ENCODE data around the gene ABCA10.

ABCA10 gene

GRCh38 chr17:69164206-69164605, 64.4 kb downstream of the ABCA10 start:
- no peak for DNase-seq

DNA sequence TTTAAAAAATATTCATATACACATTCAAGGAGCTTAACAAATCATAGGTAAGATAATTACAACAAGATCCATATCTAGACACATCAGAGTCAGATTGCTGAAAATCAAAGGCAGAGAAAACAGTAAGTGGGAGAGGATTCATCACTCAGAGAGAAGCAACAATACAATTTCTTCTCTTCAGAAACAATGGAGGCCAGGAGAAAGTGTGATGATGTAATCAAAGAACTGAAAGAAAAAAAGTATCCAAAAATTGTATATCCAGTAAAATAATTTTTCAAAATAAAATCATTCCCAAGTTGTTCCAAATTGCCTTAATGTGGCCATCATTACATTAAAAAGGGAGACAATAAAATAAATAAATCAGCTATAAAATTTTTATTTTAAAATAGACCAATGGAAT, 69.2 kb downstream of the ABCA10 start:
- no peak for DNase-seq

GRCh38 chr17:69154267-69154666, 74.4 kb downstream of the ABCA10 start:
- DNase-seq, result no peak

DNA sequence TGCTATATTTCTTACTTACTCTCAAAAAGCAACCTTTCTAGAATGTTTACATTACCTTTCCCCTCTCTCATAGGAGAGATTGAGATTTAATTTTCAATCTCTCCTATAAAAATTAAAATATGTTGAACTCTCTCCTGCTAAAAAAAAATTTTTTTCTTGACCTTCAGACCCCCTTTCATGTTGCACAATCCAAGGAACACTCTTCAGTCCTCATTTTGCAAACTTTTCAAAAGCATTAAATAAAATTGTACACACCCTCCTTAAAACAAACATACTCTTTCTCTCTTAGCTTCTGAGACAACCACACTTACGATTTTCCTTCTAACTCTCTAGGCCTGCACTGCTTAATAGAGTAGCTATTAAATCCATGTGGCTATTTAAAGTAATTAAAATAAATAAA, 78.3 kb downstream of the ABCA10 start:
- DNase-seq, result no peak

DNA sequence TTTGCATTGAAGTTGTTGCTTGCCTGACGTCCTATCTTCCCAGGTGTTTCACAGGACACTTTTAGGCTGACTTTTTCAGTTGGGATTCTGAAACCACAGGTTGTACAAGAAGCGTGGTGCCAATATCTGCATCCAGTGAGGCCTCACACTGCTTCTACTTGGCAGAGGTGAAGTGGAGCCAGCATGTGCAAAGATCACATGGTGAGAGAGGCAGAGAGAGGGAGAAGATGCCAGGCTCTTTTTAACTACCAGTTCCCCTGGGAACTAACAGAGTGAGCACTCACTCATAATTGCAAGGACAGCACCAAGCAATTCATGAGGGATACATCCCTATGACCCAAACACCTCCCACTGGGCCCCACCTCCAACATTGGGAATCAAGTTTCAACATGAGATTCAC, 81.2 kb downstream of the ABCA10 start:
- no peak for DNase-seq

GRCh38 chr17:69144331-69145255, 84.0 kb downstream of the ABCA10 start:
- DNase-seq, result no peak

DNA sequence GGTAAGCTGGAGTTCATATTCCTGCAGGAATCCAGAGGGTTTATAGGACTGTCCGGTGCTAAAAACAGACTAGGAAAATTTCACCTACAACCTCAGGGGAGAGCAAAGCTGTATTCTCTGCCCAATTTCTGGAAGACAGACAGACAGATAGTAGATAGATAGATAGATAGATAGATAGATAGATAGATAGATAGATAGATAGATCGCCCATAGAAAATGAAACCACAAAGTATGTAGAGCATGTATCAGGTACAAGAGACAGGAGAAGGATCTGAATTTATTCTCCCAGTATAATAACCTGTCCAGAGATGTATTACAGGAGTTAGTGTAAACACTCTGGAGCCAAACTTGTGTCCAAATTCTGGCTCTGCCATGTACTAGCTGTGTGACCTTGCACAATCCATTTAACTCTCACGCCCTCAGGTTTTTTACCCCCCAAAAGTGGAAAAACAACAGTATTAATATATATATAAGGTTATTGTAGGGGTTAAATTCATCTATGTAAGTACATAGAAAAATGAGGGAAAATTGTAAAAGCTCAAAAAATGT, 84.9 kb downstream of the ABCA10 start:
- DNase-seq, result no peak

- DNase-seq, result no peak
Observed at GRCh38 chr17:69143151-69143550, 85.5 kb downstream of the ABCA10 start.

DNA sequence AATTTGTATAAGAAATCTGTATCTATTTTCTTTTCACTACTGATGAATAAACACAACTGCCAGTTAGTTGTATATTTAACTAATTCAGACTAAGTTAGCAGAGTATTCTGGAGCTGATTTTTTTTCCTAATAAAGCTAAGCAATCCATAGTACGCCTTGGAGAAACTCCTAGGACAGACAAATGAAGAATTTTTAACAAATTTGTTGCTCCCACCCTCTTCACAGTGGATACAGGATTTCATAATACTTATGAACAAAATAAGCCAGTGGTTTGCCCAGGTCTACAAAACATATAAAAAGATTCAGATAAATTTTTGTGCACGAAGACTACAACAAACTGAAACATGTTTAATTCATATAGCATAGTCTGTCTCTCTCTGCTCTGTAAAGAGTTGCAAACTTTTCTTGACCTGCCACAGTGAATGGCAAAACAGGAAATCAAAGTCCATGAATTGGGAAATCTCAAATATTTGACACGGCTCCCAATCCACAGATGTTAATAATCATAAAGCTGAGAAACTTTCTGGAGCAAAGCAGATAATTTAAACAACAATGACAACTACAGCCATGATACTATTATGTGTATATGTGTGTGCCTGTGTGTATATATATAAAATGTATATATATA, 86.3 kb downstream of the ABCA10 start:
- no peak for DNase-seq

DNA sequence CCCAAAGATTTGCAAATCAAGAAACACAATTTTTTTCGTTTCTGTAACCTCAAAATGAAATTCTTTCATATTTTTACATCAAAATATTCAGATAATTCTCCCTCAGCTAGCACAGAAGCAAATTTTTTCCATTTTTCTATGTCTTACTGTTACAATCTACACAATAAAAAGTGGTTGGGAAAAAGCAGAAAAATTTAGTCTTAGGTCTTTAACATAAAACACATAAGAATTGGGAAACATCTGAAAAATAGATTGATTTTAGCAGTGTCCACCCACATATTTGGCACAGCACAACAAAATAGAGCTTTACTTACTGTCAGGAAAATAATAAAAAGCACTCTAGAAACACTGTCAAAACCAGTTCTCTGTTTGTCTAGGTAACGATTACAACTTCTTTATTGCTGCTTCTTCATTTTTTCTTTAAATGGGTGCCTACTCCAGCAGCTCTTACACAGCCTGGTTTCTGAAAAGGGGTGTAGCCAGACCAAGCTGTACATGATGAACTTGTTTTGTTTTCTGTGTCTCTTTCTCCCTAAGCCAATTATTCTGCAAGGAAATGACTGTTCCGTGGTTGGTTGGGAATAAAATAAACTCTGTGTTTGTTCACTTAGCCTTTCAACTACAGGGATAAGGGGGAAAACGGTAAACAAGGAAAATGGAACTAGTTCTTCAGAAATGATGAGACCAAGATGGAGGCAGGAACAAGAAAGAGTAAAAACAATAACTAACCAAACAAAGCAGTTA, 87.0 kb downstream of the ABCA10 start, which contains the start of gene ABCA6:
ABCA6 (minus strand) TSS at position 465 of the 744 bp plus-strand sequence. CDS start 1,192 bp downstream, outside the sequence.
- DNase-seq, result no peak

- no peak for DNase-seq
Observed at GRCh38 chr17:69134112-69134511, 94.5 kb downstream of the ABCA10 start.

GRCh38 chr17:69130627-69131296, 97.9 kb downstream of the ABCA10 start:
- DNase-seq, result no peak

- no peak for DNase-seq
Observed at GRCh38 chr17:69123626-69124025, 105.0 kb downstream of the ABCA10 start.

DNA sequence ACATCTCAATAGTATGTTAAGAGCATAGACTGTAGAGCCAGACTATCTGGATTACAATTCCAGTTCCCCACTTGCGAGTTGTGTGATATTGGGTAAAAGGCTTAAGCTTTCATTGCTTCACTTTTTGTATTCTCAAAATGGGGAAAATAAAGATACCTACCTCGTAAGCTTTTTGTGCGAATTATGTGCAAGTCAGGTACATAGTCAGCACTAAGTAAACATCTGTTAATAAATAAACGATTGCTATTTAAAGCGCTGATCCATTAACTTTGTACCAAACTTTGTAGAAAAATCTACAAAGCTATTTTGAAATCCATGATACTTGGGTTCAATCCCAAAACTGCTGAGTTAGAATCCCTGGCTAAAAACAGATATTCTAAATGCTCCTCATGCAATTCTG, 106.6 kb downstream of the ABCA10 start:
- no peak for DNase-seq

DNA sequence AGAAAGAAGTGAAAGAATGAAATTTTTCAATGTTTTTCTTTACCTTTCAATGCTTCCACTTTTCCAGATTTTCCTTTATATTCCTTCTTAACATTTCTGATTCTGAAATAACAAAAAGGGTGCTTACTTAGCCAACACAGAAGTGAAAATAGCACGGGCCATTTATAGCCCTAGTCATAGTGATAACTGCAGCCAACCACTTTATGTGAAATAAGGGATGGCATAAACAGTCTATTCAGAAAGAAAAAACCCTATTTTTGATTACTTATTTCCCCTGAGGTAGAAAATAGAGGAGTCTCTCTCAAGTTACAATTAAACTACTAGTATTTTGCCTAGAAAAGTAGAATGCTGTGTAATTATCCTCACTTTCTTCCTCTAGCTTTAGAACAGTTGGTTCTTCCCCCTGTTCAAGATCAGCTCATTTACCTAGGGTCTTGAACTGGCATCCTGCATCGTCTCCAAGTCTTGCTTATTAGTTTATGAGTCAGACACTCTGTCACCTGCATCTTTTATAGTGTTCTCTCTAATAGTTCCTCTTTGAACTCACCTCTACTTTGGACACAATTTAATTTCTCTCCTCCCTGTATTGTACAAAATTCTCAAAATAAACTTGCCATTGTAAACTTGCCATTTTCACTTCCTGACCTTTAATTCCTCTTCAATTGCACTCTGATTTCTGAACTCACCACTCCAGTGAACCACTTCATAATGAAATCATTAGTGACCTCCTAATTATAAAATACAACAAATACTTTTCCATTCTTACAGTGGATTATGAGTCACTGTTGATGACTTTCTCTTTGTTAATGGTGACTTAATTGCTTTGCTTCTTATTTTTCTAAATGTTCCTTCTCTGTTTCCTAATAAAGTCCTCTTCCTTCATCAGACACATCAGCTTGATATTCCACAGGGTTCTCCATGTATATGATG, 110.5 kb downstream of the ABCA10 start:
- no peak for DNase-seq

DNA sequence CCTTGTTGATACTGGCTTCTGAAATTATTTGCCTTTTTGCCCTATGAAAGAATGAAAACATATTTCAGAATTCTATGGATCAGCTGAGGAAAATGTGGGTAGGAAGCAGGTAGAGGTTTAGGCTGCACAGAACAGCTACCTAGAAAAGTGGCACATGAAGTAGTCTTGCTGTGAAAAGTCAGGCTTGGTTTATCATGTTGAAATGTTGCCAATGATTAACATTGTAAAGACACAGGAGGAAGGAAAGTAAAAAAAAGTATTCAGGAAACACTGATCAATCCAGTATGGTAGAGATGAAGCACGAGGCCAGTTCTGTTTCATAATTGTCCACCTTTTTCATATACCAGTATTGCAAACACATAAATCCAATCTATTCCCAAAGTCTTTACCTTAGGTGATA, 116.8 kb downstream of the ABCA10 start:
- no peak for DNase-seq

DNA sequence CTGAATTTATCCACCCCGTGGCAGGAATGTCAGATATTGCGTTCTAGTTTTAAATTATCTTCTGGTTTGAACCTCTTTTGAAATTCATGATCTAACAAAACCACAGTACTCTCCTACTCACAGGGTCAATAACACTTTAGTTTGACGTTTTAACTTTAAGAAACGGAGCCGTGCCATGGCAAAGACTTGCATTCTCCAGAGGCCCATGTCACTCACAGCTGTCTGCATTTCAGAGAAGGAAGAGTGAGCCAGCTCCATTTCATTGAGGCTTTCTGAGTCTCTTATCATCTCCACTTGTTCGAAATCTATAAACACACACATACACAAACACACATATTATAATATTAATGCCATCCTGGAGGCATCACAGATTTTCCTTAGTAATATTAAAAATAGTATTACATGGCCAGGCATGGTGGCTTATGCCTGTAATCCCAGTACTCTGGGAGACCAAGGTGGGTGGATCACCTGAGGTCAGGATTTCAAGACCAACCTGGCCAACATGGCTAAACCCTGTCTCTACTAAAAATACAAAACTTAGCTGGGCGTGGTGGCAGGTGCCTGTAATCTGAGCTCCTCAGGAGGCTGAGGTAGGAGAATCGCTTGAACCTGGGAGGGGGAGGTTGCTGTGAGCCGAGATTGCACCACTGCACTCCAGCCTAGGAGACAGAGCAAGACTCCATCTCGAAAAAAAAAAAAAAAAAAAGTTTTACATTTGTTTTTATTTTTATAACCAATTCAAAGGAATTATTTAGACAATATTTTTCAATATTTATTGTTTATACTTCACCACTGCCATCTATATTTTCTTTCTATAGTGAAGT, 122.5 kb downstream of the ABCA10 start:
- DNase-seq, result no peak

GRCh38 chr17:69103557-69104233, 124.9 kb downstream of the ABCA10 start:
- DNase-seq, result no peak

- no peak for DNase-seq
Observed at GRCh38 chr17:69098625-69099024, 130.0 kb downstream of the ABCA10 start.
